Neural crest cell (in vitro differentiated cells): ENCODE data around the gene KCNK4. TPM values are rescaled to one million over a fixed set of nuclear protein-coding genes. Genes with fewer than 3 reads are reported as not detected.

Experiments used
- DNase-seq: peaks from one replicate; pipeline ENCODE4 v3.0.0; 2021; ENCODE audit warnings: low read depth, mixed read lengths, low spot score
- H3K27ac Mint-ChIP-seq: one replicate; pipeline ENCODE4 v1.8.0; 2021; ENCODE audit warnings: mild to moderate bottlenecking, mixed read lengths; ENCODE audit not compliant: unreplicated experiment
- H3K27me3 Mint-ChIP-seq: 2 replicates; pipeline ENCODE4 v1.8.0; 2021; ENCODE audit warnings: low read depth, mild to moderate bottlenecking, mixed read lengths
- H3K36me3 Mint-ChIP-seq: 2 replicates; pipeline ENCODE4 v1.8.0; 2021; ENCODE audit warnings: low read depth, mild to moderate bottlenecking, mixed read lengths
- H3K4me1 Mint-ChIP-seq: 2 replicates; pipeline ENCODE4 v1.8.0; 2021; ENCODE audit warnings: mixed read lengths
- H3K4me3 Mint-ChIP-seq: one replicate; pipeline ENCODE4 v1.8.0; 2021; ENCODE audit warnings: mild to moderate bottlenecking, mixed read lengths
- H3K9me3 Mint-ChIP-seq: 2 replicates; pipeline ENCODE4 v1.8.0; 2021; ENCODE audit warnings: mixed read lengths
- CTCF ChIP-seq: fragments of 200-600 bp; sonication (generic); conservative IDR thresholded peaks from 2 replicates; pipeline ENCODE4 v1.5.0; 2021; ENCODE audit warnings: antibody characterized with exemption, mild to moderate bottlenecking
- total RNA-seq: library from RNA; stranded (reverse); gene quantifications from 2 replicates; pipeline ENCODE4 v1.2.1, GENCODE V29; 2021

Gene KCNK4
- total RNA-seq, 1 donor from 2014 or later: not detected

- no peaks in the 10 kb centered on the region for H3K27me3 Mint-ChIP-seq
- H3K4me3 Mint-ChIP-seq: peak overlapping the region; percentile 41
- peaks cover 14% of the 10 kb centered on the region for H3K4me1 Mint-ChIP-seq
- no peak for DNase-seq
- H3K27ac Mint-ChIP-seq: no peak overlapping the region
- no peaks in the 10 kb centered on the region for H3K9me3 Mint-ChIP-seq
- peaks cover 15% of the 10 kb centered on the region for H3K36me3 Mint-ChIP-seq
- no peak for TF ChIP-seq CTCF
Measured at GRCh38 chr11:64260147-64260708, 30.9 kb upstream of the KCNK4 start.

DNA sequence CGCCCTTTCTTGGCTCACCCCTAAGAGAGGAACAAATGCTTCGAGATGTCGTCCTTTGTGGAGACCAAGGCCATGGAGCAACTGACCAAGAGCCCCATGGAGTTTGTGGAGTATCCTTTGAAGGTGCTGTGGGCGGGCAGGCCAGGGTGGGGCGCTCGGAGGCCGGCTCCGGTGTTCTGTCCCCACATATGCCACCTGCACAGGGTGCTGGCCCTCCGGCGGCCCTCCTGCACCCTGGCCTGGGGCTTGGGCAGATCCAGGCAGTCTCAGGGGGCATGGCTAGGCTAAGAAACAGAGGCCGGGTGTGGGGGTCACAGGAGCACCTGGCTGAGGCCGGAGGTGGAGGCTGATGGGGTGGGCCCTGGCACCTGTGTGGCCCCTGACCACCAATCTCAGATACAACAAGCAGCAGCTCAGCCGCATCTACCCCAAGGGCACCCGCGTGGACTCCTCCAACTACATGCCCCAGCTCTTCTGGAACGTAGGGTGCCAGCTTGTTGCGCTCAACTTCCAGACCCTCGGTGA is 29.5 kb upstream of the KCNK4 start:
- Mint-ChIP-seq H3K36me3 (peaks cover 15% of the 10 kb centered on the region), H3K27me3 (no peaks in the 10 kb centered on the region), H3K9me3 (no peaks in the 10 kb centered on the region)

GRCh38 chr11:64262271-64263002 is 28.7 kb upstream of the KCNK4 start:
- Mint-ChIP-seq H3K4me1 (peaks cover 14% of the 10 kb centered on the region), H3K36me3 (peaks cover 15% of the 10 kb centered on the region), H3K9me3 (no peaks in the 10 kb centered on the region), H3K27me3 (no peaks in the 10 kb centered on the region), H3K4me3 (no peak overlapping the region), H3K27ac (no peak overlapping the region)
- no peak for TF ChIP-seq CTCF
- no peak for DNase-seq

More for the DNA sequence above, 29.5 kb upstream of the KCNK4 start:
- Mint-ChIP-seq H3K4me3 (no peak overlapping the region), H3K27ac (no peak overlapping the region), H3K4me1 (peaks cover 14% of the 10 kb centered on the region)
- no peak for TF ChIP-seq CTCF
- DNase-seq: no peak

GRCh38 chr11:64263021-64263946 is 27.8 kb upstream of the KCNK4 start:
- TF ChIP-seq CTCF: no peak
- Mint-ChIP-seq H3K27ac (peak overlapping the region; percentile 97), H3K9me3 (no peaks in the 10 kb centered on the region), H3K27me3 (no peaks in the 10 kb centered on the region), H3K4me3 (peak overlapping the region; percentile 49), H3K4me1 (peaks cover 14% of the 10 kb centered on the region), H3K36me3 (peaks cover 13% of the 10 kb centered on the region)
- DNase-seq: no peak

GRCh38 chr11:64263947-64264317 is 27.2 kb upstream of the KCNK4 start:
- H3K4me3 Mint-ChIP-seq: peak overlapping the region; percentile 38
- no peaks in the 10 kb centered on the region for H3K27me3 Mint-ChIP-seq
- peaks cover 18% of the 10 kb centered on the region for H3K4me1 Mint-ChIP-seq
- peaks cover 13% of the 10 kb centered on the region for H3K36me3 Mint-ChIP-seq
- no peak overlapping the region for H3K27ac Mint-ChIP-seq
- no peak for TF ChIP-seq CTCF
- H3K9me3 Mint-ChIP-seq: no peaks in the 10 kb centered on the region
- DNase-seq: no peak
